ENCODE measurements around the gene LAMC1.

The LAMC1 gene

GRCh38 chr1:183027791-183028190, 4.6 kb downstream of the LAMC1 start:
- ChIA-PET POLR2A (interaction anchor here (0.6 to 1.5 kb wide), 4 partner anchors 10 to 321 kb away, joined by 3 to 5 read pairs (median 4); no protein-coding TSS in a partner anchor), CTCF (interaction anchor here (0.6 to 1.3 kb wide), 5 partner anchors 8 to 207 kb away, joined by 3 to 6 read pairs (median 3); no protein-coding TSS in a partner anchor)
- Histone ChIP-seq H3K36me3 (ENCODE audit: control insufficient read depth in 2 of 2, insufficient read depth in 1 of 2, low read length in 2 of 2) (peaks cover 0 to 4% of the 10 kb centered on the region in 2 experiments; a peak in 1 of 3 replicates), H3K9me3 (ENCODE audit: control insufficient read depth, insufficient read depth, low read depth, low read length) (no peaks in the 10 kb centered on the region), H3K4me1 (ENCODE audit: control insufficient read depth, insufficient read depth, low read length) (peaks cover 30% of the 10 kb centered on the region), H3K4me3 (ENCODE audit: low read depth, low read length) (no peak overlapping the region), H3K27ac (ENCODE audit: extremely low read depth, low read depth, low read length) (no peak overlapping the region)
- TF ChIP-seq PRDM6 (tag by site-specific recombination; IDR thresholded peaks at IDR 0.05) (peak; percentile 67), ZFP41 (tag by site-specific recombination; IDR thresholded peaks at IDR 0.05; ENCODE audit: borderline replicate concordance) (no peak), PRDM10 (tag by site-specific recombination; IDR thresholded peaks at IDR 0.05) (peak; percentile 40; the same call in 1 of the 2 replicates), ZNF624 (tag by site-specific recombination; IDR thresholded peaks at IDR 0.05) (no peak), ZNF341 (tag by site-specific recombination; IDR thresholded peaks at IDR 0.05; ENCODE audit: low read depth) (0 out of 2 replicates have a peak, but pooled peaks have one; percentile 18), ZNF510 (tag by site-specific recombination; IDR thresholded peaks at IDR 0.05; ENCODE audit: insufficient replicate concordance) (no peak), ZNF670 (tag by site-specific recombination; IDR thresholded peaks at IDR 0.05; ENCODE audit: low read depth) (no peak), ZNF394 (tag by site-specific recombination; IDR thresholded peaks at IDR 0.05; ENCODE audit: borderline replicate concordance) (no peak), ZNF132 (tag by site-specific recombination; IDR thresholded peaks at IDR 0.05; ENCODE audit: borderline replicate concordance) (no peak), REPIN1 (tag by site-specific recombination; IDR thresholded peaks at IDR 0.05; ENCODE audit: low read depth) (no peak), ZNF621 (tag by site-specific recombination; IDR thresholded peaks at IDR 0.05) (no peak), ZNF19 (tag by site-specific recombination; IDR thresholded peaks at IDR 0.05; ENCODE audit: low read depth) (no peak), ZNF76 (tag by site-specific recombination; IDR thresholded peaks at IDR 0.05; ENCODE audit: borderline replicate concordance, low read depth) (no peak), ZNF548 (tag by site-specific recombination; IDR thresholded peaks at IDR 0.05) (no peak), ZNF549 (tag by site-specific recombination; IDR thresholded peaks at IDR 0.05) (no peak), ZNF600 (tag by site-specific recombination; IDR thresholded peaks at IDR 0.05) (peak; percentile 57; the same call in 1 of the 2 replicates), ZNF707 (tag by site-specific recombination; IDR thresholded peaks at IDR 0.05) (no peak), OSR2 (tag by site-specific recombination; IDR thresholded peaks at IDR 0.05) (peak; percentile 20; the same call in 1 of the 2 replicates), ZNF433 (tag by site-specific recombination; IDR thresholded peaks at IDR 0.05; ENCODE audit: low read depth) (no peak), ZNF202 (tag by site-specific recombination; IDR thresholded peaks at IDR 0.05; ENCODE audit: borderline replicate concordance) (no peak), ZNF610 (tag by site-specific recombination; IDR thresholded peaks at IDR 0.05; ENCODE audit: borderline replicate concordance) (no peak), ZNF488 (tag by site-specific recombination; IDR thresholded peaks at IDR 0.05) (no peak)
- TF ChIP-seq, protein P1, sequence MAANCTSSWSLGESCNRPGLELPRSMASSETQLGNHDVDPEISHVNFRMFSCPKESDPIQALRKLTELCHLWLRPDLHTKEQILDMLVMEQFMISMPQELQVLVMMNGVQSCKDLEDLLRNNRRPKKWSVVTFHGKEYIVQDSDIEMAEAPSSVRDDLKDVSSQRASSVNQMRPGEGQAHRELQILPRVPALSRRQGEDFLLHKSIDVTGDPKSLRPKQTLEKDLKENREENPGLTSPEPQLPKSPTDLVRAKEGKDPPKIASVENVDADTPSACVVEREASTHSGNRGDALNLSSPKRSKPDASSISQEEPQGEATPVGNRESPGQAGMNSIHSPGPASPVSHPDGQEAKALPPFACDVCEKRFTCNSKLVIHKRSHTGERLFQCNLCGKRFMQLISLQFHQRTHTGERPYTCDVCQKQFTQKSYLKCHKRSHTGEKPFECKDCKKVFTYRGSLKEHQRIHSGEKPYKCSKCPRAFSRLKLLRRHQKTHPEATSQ (tag by site-specific recombination; IDR thresholded peaks at IDR 0.05) = no peak
- TF ChIP-seq, protein P2, sequence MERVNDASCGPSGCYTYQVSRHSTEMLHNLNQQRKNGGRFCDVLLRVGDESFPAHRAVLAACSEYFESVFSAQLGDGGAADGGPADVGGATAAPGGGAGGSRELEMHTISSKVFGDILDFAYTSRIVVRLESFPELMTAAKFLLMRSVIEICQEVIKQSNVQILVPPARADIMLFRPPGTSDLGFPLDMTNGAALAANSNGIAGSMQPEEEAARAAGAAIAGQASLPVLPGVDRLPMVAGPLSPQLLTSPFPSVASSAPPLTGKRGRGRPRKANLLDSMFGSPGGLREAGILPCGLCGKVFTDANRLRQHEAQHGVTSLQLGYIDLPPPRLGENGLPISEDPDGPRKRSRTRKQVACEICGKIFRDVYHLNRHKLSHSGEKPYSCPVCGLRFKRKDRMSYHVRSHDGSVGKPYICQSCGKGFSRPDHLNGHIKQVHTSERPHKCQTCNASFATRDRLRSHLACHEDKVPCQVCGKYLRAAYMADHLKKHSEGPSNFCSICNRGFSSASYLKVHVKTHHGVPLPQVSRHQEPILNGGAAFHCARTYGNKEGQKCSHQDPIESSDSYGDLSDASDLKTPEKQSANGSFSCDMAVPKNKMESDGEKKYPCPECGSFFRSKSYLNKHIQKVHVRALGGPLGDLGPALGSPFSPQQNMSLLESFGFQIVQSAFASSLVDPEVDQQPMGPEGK (tag by site-specific recombination; IDR thresholded peaks at IDR 0.05) = no peak
- TF ChIP-seq, protein P3, sequence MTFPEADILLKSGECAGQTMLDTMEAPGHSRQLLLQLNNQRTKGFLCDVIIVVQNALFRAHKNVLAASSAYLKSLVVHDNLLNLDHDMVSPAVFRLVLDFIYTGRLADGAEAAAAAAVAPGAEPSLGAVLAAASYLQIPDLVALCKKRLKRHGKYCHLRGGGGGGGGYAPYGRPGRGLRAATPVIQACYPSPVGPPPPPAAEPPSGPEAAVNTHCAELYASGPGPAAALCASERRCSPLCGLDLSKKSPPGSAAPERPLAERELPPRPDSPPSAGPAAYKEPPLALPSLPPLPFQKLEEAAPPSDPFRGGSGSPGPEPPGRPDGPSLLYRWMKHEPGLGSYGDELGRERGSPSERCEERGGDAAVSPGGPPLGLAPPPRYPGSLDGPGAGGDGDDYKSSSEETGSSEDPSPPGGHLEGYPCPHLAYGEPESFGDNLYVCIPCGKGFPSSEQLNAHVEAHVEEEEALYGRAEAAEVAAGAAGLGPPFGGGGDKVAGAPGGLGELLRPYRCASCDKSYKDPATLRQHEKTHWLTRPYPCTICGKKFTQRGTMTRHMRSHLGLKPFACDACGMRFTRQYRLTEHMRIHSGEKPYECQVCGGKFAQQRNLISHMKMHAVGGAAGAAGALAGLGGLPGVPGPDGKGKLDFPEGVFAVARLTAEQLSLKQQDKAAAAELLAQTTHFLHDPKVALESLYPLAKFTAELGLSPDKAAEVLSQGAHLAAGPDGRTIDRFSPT (tag by site-specific recombination; IDR thresholded peaks at IDR 0.05) = peak; percentile 20; the same call in 1 of the 2 replicates

All from HEK293 (cell line).